Panc1 (cell line): ENCODE results near the gene LASP1.

ENCODE experiments used
- POLR2AphosphoS5 ChIP-seq: IDR thresholded peaks from 2 replicates; pipeline ENCODE4 v1.6.1; 2012; ENCODE audit warnings: mild to moderate bottlenecking, low read depth, low read length, moderate library complexity
- SIN3A ChIP-seq: IDR thresholded peaks from 2 replicates; pipeline ENCODE4 v1.6.1; 2012; ENCODE audit warnings: low read depth, mild to moderate bottlenecking, low read length, moderate library complexity, borderline replicate concordance; ENCODE audit not compliant: insufficient read depth
- TCF7L2 ChIP-seq: IDR thresholded peaks from 2 replicates; pipeline ENCODE4 v1.6.1; 2011; ENCODE audit warnings: mild to moderate bottlenecking, low read depth, low read length, inconsistent platforms
- TF ChIP-seq, protein P1 (sequence below): fragments of 450-650 bp; IDR thresholded peaks from 2 replicates; pipeline ENCODE4 v1.5.1; 2017; ENCODE audit warnings: mild to moderate bottlenecking
- TF ChIP-seq, protein P2 (sequence below), 2 experiments: IDR thresholded peaks; 2 replicates each; pipeline ENCODE4 v1.6.1; 2011 to 2012; ENCODE audit warnings: low read depth in 2 of 2, control low read depth in 1 of 2, low read length in 1 of 2, mild to moderate bottlenecking in 1 of 2, moderate library complexity in 1 of 2; ENCODE audit not compliant: insufficient read depth in 1 of 2

DNA sequence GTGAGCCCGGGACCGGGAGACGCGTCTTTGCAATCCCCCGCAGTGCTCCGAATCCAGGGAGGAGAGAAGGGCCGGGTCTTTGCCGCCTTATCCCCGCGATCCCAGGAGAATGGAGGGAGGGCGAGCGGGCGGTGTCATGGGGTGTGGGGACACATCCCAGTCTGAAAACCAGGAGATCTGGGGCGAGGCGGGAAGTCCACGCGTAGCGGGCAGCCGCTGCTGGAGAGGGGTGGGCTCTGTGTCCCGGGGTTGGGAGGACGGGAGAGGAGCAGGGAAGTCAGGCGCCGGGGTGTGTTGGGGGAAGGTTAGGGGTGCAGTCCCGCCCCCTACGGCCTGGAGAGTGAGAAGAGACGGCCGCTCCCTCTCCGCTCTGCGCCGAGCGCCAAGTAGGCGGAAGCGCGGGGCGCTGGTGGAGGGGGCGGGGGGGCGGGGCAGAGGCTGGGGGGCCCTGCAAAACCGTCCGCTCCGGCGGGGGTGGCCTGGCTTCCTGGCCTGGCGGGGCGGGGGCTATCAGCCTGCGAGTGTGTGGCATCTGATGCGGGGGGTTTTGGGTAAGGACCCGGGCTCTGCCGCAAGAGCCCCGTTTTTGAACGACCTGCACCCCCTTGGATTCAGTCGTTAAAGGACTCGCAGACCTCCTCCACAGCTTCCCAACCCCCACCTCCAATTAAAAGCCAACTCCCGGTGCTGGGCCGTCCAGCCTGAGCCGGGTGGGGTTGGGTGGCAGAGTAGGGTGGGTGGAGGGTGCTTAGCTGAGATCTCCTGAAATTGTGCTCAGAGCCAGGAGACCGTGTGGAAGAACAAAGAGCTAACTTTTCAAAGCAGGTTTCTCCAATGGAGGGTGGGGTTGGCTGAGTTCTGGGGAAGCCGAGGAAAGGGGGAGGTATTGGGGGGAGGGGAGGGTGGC is 654 bp downstream of the LASP1 start:
- TF ChIP-seq POLR2AphosphoS5 (no peak), SIN3A (no peak), TCF7L2 (no peak)
- TF ChIP-seq, protein P1, sequence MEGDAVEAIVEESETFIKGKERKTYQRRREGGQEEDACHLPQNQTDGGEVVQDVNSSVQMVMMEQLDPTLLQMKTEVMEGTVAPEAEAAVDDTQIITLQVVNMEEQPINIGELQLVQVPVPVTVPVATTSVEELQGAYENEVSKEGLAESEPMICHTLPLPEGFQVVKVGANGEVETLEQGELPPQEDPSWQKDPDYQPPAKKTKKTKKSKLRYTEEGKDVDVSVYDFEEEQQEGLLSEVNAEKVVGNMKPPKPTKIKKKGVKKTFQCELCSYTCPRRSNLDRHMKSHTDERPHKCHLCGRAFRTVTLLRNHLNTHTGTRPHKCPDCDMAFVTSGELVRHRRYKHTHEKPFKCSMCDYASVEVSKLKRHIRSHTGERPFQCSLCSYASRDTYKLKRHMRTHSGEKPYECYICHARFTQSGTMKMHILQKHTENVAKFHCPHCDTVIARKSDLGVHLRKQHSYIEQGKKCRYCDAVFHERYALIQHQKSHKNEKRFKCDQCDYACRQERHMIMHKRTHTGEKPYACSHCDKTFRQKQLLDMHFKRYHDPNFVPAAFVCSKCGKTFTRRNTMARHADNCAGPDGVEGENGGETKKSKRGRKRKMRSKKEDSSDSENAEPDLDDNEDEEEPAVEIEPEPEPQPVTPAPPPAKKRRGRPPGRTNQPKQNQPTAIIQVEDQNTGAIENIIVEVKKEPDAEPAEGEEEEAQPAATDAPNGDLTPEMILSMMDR: no peak
- TF ChIP-seq, protein P2, sequence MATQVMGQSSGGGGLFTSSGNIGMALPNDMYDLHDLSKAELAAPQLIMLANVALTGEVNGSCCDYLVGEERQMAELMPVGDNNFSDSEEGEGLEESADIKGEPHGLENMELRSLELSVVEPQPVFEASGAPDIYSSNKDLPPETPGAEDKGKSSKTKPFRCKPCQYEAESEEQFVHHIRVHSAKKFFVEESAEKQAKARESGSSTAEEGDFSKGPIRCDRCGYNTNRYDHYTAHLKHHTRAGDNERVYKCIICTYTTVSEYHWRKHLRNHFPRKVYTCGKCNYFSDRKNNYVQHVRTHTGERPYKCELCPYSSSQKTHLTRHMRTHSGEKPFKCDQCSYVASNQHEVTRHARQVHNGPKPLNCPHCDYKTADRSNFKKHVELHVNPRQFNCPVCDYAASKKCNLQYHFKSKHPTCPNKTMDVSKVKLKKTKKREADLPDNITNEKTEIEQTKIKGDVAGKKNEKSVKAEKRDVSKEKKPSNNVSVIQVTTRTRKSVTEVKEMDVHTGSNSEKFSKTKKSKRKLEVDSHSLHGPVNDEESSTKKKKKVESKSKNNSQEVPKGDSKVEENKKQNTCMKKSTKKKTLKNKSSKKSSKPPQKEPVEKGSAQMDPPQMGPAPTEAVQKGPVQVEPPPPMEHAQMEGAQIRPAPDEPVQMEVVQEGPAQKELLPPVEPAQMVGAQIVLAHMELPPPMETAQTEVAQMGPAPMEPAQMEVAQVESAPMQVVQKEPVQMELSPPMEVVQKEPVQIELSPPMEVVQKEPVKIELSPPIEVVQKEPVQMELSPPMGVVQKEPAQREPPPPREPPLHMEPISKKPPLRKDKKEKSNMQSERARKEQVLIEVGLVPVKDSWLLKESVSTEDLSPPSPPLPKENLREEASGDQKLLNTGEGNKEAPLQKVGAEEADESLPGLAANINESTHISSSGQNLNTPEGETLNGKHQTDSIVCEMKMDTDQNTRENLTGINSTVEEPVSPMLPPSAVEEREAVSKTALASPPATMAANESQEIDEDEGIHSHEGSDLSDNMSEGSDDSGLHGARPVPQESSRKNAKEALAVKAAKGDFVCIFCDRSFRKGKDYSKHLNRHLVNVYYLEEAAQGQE (IDR thresholded peaks at IDR 0.05; ENCODE audit: insufficient read depth in 1 of 2, low read depth in 2 of 2, low read length in 1 of 2): no peak
